Measurements from ENCODE around the gene EEPD1.
A peak's percentile ranks its signal among the peaks of the same experiment; 100 is the strongest.
"Not testable (repeated sequence)": the region's sequence is repeated elsewhere in the genome, so short reads cannot be mapped to it uniquely, and the experiment has no call there.

The EEPD1 gene

GRCh38 chr7:36129048-36129534, 24.0 kb upstream of the EEPD1 start:
- DNase-seq: no peak

GRCh38 chr7:36130236-36130945, 22.7 kb upstream of the EEPD1 start:
- DNase-seq: no peak

- DNase-seq: no peak
Measured at GRCh38 chr7:36131026-36131425, 22.0 kb upstream of the EEPD1 start.

GRCh38 chr7:36131499-36131898, 21.6 kb upstream of the EEPD1 start:
- no peak for DNase-seq

DNA sequence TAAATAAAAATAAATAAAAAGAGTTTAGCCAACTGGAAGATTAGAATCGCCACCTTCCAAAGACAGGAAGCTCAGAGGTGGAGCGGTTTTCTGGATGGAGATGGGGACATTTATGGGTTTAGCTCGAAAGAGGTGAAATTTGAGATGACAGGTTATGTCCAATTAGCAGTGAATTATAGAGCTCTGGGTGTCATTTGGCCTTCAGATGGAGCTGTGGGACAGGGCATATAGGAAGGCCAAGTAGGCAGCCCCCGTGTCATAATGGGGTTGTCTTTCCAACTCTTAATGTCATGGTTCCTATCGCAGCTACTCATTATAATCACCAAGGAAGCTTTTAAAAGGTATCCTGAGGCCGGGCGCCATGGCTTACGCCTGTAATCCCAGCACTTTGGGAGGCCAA, 21.0 kb upstream of the EEPD1 start:
- no peak for DNase-seq

- DNase-seq: no peak
Measured at GRCh38 chr7:36135700-36136099, 17.4 kb upstream of the EEPD1 start.

DNA sequence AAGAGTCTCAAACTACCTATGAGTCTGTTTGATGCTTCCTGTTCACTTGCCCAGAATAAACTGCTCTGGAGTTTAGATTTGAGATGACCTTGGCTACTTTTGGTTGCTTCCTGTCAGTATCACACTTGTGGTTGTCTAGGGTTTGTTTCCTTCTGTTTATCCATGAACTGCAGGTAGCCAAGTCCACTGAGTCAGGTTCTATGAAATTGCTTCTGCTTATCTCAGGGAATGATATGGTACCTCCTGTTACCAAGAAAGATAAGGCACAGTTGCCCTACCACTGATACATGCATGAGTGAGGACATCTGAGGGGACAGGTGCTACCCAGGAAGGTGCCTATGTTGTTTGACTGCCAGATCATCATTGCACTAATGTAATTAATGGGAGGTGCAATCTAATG, 15.8 kb upstream of the EEPD1 start:
- no peak for DNase-seq

- DNase-seq: no peak
Measured at GRCh38 chr7:36137754-36138153, 15.3 kb upstream of the EEPD1 start.

DNA sequence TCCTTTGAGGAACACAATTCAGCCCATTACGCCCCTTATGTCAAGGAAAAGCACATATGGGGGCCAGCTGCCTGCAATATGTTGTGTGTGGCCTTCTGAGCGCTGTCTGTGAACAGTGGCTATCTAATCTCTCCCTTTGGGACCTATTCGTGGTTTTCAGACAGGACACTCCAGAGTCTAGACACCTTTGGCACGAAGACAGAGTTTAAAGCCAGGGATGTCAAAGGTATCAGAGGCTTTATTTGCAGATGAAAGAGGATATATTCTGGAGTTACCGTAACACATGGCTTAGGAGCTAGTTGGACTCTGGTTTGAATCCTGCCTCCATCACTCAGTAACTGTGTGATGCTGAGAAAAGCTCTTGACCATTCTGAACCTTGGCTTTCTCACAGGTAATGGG, 14.8 kb upstream of the EEPD1 start:
- no peak for DNase-seq

GRCh38 chr7:36141351-36141750, 11.7 kb upstream of the EEPD1 start:
- DNase-seq: no peak

- DNase-seq: no peak
Measured at GRCh38 chr7:36141850-36142249, 11.2 kb upstream of the EEPD1 start.

GRCh38 chr7:36144189-36144588, 8.9 kb upstream of the EEPD1 start:
- DNase-seq: no peak

DNA sequence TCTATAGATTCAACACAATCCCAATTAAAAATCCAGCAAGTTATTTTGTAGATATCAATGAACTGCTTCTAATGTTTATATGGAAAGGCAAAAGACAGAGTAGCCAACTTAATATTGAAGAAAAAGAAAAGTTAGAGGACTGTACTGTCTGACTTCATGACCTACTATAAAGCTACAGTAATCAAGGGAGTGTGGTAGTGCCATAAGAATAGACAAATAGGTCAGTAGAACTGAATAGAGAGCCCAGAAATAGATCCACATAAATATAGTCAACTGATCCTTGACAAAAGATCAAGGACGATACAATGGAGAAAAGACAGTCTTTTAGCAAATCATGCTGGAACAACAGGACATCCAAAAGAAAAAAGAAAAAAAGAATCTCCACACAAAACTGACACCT, 7.4 kb upstream of the EEPD1 start:
- no peak for DNase-seq

GRCh38 chr7:36147361-36147760, 5.7 kb upstream of the EEPD1 start:
- DNase-seq: no peak

DNA sequence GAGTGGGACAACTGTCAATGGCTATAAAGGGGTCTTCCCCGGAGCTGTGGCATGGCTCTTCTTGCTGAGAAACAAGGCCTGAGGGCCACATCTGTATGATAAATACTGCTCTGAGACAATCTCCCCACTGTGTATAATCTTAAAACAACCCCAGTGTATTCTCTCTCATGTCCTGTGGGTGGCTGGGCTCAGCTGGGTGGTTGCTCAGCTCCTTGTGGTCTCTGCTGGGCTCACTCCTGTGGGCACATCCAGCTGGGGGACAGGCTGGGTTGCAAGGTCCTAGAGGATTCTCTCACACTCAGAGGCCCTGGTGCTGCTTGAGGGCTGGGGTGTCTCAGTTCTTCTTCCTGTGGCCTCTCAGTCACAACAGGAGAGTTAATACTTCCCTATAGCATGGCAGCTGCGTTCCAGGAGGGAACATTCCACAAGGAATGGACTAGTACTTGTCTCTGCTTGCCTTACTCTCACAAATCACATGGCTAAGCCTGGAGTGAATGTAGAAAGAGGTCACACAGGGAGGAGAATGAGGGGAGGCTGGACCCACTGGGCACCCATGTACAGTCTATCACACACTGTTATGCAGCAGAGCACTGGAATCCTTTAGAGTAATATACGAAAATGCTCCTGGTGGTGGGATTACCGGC, 4.5 kb upstream of the EEPD1 start:
- DNase-seq: no peak

GRCh38 chr7:36149240-36149639, 3.8 kb upstream of the EEPD1 start:
- not testable (repeated sequence) for DNase-seq

DNA sequence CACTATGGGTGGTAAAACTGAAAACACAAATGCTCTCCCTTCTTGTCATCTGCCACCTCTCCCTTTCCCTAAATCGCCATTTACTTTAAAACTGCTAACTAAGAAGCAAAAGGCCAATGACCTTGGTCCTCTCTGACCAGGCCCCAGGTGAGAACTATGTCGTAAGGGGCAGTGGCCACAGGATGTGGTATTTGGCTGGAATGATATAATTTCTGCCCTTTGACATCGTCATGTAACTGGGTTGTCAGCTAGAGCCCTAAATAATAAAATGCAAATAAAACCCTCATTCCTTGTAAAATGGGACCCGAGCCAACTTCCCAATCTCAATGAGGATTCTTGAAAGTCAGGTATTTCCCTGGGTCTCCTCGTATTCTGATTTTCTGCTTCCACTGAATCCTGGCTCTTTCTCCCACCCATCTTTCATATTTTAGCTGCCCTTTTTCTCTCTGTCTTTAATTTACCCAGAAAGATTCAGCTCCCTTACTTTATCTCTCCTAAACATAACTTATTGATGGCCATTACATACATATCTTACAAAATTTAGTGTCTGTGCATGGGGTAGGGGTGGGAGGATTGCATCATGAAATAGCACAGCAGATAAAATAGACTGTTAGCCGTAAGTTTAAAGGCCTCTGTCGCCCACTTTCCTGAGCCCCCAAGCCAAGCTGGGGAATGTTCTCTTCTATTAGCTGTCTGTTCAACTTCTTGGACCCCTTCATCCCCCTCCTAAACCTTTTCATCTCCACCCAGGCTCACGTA, 3.2 kb upstream of the EEPD1 start:
- no peak for DNase-seq

DNA sequence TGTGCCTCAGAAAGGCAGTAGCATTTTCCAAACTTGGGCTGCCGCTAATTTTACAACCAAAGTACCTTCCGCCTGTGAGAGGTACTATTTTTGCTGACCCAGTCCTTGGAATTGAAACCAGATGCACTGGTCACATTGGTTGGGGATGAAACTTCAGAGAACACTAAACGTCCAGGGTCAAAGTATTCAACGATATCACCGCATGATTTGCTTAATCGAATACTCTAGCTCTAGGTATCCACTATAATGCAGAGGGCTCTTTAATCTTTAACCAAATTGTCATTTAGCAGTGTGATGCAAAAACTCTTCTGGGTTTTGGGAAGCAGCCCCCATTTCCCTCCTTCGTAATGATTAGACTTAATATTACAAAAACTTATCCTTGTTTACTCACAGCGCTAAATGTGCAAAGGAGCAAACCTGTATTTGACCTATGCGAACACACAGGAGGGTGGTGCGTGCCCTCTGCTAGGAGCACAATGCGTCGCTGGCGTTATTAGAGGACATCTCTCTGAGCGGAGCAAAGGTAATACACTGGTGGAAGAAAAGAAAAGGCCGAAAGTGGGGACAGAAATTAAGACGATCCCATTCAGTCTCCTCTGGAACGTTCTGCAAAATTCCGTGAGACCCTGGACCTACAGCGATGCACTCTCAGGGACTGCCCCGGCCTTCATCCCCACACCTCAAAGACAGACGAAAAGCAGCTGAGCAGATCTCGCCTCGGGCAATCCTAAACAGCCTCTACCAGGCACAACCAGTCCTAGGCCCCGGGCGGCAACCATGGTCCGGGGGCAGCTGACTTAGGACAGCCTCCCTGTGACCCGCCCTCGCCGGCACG, 916 bp upstream of the EEPD1 start:
- no peak for DNase-seq

DNA sequence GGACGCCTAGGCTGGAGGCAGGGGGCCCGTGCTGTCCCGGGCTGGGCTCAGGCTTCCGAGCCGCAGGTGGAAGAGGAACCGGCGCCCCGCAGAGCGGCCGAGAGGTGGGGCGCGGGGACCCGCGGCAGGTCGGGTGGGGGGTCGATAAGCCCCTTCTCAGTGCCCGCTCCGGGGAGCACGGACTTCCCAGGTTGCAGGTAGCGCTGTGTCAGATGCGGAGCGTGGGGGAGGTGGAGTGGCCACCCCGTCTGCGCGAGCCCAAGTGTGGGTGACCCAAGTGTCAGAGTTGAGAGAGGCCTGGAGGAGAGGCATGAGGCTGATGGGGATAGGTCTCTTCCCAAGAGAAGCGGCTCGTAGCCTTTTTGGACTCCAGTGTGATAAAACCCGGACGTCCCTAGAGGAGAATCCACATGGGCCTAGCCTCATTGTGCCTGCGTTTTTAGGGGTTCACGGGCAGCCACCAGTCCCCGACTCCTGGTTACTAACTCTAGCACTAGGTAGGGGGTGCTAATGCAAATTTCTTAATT, 580 bp downstream of the EEPD1 start:
- DNase-seq: peak; percentile 32

DNA sequence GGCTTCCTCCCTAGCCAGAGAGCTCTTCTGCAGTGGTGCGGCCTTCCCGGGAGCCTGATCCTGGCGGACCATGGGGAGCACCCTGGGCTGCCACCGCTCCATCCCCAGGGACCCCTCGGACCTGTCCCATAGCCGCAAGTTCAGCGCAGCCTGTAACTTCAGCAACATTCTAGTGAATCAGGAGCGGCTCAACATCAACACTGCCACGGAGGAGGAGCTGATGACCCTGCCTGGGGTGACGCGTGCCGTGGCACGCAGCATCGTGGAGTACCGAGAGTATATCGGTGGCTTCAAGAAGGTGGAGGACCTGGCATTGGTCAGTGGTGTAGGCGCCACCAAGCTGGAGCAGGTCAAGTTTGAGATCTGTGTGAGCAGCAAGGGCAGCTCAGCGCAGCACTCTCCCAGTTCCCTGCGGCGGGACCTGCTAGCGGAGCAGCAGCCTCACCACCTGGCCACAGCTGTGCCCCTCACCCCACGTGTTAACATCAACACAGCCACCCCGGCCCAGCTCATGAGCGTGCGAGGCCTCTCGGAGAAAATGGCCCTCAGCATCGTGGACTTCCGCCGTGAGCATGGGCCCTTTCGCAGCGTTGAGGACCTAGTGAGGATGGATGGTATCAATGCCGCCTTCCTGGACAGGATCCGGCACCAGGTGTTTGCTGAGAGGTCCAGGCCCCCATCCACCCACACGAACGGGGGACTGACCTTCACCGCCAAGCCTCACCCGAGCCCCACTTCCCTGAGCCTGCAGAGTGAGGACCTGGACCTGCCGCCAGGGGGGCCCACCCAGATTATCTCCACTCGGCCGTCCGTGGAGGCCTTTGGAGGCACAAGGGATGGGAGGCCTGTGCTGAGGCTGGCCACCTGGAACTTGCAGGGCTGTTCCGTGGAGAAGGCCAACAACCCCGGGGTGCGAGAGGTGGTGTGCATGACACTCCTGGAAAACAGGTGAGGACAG, 1.5 kb downstream of the EEPD1 start:
- no peak for DNase-seq

GRCh38 chr7:36155811-36156361, 2.8 kb downstream of the EEPD1 start:
- no peak for DNase-seq
